ENCODE results near the gene MGAT2.
"Not testable (repeated sequence)": the region's sequence is repeated elsewhere in the genome, so short reads cannot be mapped to it uniquely, and the experiment has no call there.

Gene MGAT2

GRCh38 chr14:49640540-49641417, 20.2 kb downstream of the MGAT2 start:
- Mint-ChIP-seq H3K36me3 (ENCODE audit: insufficient read depth) (peaks cover 17% of the 10 kb centered on the region), H3K27ac (ENCODE audit: low read depth) (no peak overlapping the region), H3K9me3 (no peaks in the 10 kb centered on the region), H3K27me3 (no peaks in the 10 kb centered on the region), H3K4me3 (no peak overlapping the region), H3K4me1 (peaks cover 41% of the 10 kb centered on the region)
- no peak for DNase-seq (ENCODE audit: low spot score in 2 of 2)
- ATAC-seq (replicated peaks; ENCODE audit: extremely low read depth, poor library complexity, severe bottlenecking): no peak

- Mint-ChIP-seq H3K27ac (ENCODE audit: low read depth) (peak overlapping the region; percentile 77), H3K9me3 (no peaks in the 10 kb centered on the region), H3K27me3 (no peaks in the 10 kb centered on the region), H3K4me3 (no peak overlapping the region), H3K4me1 (peaks cover 34% of the 10 kb centered on the region), H3K36me3 (ENCODE audit: insufficient read depth) (peaks cover 16% of the 10 kb centered on the region)
- ATAC-seq (replicated peaks; ENCODE audit: extremely low read depth, poor library complexity, severe bottlenecking) (no peak), DNase-seq (ENCODE audit: low spot score in 2 of 2) (no peak)
Observed at GRCh38 chr14:49641697-49642129, 21.1 kb downstream of the MGAT2 start.

GRCh38 chr14:49642163-49642562, 21.6 kb downstream of the MGAT2 start:
- Mint-ChIP-seq H3K4me1 (peaks cover 29% of the 10 kb centered on the region), H3K9me3 (no peaks in the 10 kb centered on the region), H3K36me3 (ENCODE audit: insufficient read depth) (peaks cover 14% of the 10 kb centered on the region), H3K27me3 (no peaks in the 10 kb centered on the region), H3K4me3 (no peak overlapping the region), H3K27ac (ENCODE audit: low read depth) (peak overlapping the region; percentile 77)
- DNase-seq (ENCODE audit: low spot score in 2 of 2): no peak
- no peak for ATAC-seq (replicated peaks; ENCODE audit: extremely low read depth, poor library complexity, severe bottlenecking)

GRCh38 chr14:49653508-49653907, 32.9 kb downstream of the MGAT2 start:
- no peak overlapping the region for H3K4me3 Mint-ChIP-seq
- no peaks in the 10 kb centered on the region for H3K27me3 Mint-ChIP-seq
- no peak overlapping the region for H3K27ac Mint-ChIP-seq (ENCODE audit: low read depth)
- peaks cover 2% of the 10 kb centered on the region for H3K36me3 Mint-ChIP-seq (ENCODE audit: insufficient read depth)
- no peaks in the 10 kb centered on the region for H3K4me1 Mint-ChIP-seq
- H3K9me3 Mint-ChIP-seq: no peaks in the 10 kb centered on the region
- ATAC-seq (replicated peaks; ENCODE audit: extremely low read depth, poor library complexity, severe bottlenecking) (no peak), DNase-seq (ENCODE audit: low spot score in 2 of 2) (no peak)

GRCh38 chr14:49654511-49654910, 33.9 kb downstream of the MGAT2 start:
- ATAC-seq (replicated peaks; ENCODE audit: extremely low read depth, poor library complexity, severe bottlenecking) (no peak), DNase-seq (ENCODE audit: low spot score in 2 of 2) (no peak)
- Mint-ChIP-seq H3K9me3 (no peaks in the 10 kb centered on the region), H3K27ac (ENCODE audit: low read depth) (no peak overlapping the region), H3K36me3 (ENCODE audit: insufficient read depth) (peaks cover 2% of the 10 kb centered on the region), H3K4me3 (no peak overlapping the region), H3K27me3 (no peaks in the 10 kb centered on the region), H3K4me1 (no peaks in the 10 kb centered on the region)

- H3K4me1 Mint-ChIP-seq; H3K4me3 Mint-ChIP-seq; H3K27ac Mint-ChIP-seq (ENCODE audit: low read depth); H3K9me3 Mint-ChIP-seq; H3K27me3 Mint-ChIP-seq; H3K36me3 Mint-ChIP-seq (ENCODE audit: insufficient read depth); DNase-seq (ENCODE audit: low spot score in 2 of 2); ATAC-seq (replicated peaks; ENCODE audit: extremely low read depth, poor library complexity, severe bottlenecking): not testable (repeated sequence)
Observed at GRCh38 chr14:49657500-49657899, 36.9 kb downstream of the MGAT2 start.

- Mint-ChIP-seq H3K4me1 (no peaks in the 10 kb centered on the region), H3K36me3 (ENCODE audit: insufficient read depth) (no peaks in the 10 kb centered on the region), H3K4me3 (no peak overlapping the region), H3K27me3 (no peaks in the 10 kb centered on the region), H3K27ac (ENCODE audit: low read depth) (no peak overlapping the region), H3K9me3 (no peaks in the 10 kb centered on the region)
- ATAC-seq (replicated peaks; ENCODE audit: extremely low read depth, poor library complexity, severe bottlenecking) (no peak), DNase-seq (ENCODE audit: low spot score in 2 of 2) (no peak)
Observed at GRCh38 chr14:49659526-49660455, 39.2 kb downstream of the MGAT2 start.

GRCh38 chr14:49670475-49670874, 49.9 kb downstream of the MGAT2 start:
- H3K4me3 Mint-ChIP-seq: no peak overlapping the region
- no peak overlapping the region for H3K27ac Mint-ChIP-seq (ENCODE audit: low read depth)

More at GRCh38 chr14:49670475-49670874, 49.9 kb downstream of the MGAT2 start:
- DNase-seq (ENCODE audit: low spot score in 2 of 2) (no peak), ATAC-seq (replicated peaks; ENCODE audit: extremely low read depth, poor library complexity, severe bottlenecking) (no peak)
- H3K36me3 Mint-ChIP-seq (ENCODE audit: insufficient read depth): peaks cover 2% of the 10 kb centered on the region
- no peaks in the 10 kb centered on the region for H3K9me3 Mint-ChIP-seq
- no peaks in the 10 kb centered on the region for H3K4me1 Mint-ChIP-seq
- H3K27me3 Mint-ChIP-seq: no peaks in the 10 kb centered on the region
